ENCODE results near the gene TMEM198. TPM values are rescaled to one million over a fixed set of nuclear protein-coding genes. Genes with fewer than 3 reads are reported as not detected.

The TMEM198 gene
- total and polyA plus RNA-seq, 2 of the 4 experiments (the other 2 are of a cell fraction): 0.18 to 2.2 TPM

GRCh38 chr2:219508971-219509779 lies 34.7 kb upstream of the TMEM198 start (continued):
- TF ChIP-seq CTCF (conservative IDR thresholded peaks at IDR 0.05; ENCODE audit: low read depth, low read length): no peak

Data from IMR-90 (cell line).